Bronchial smooth muscle cell (primary cell): ENCODE results near the gene CD40. TPM values are rescaled to one million over a fixed set of nuclear protein-coding genes. Genes with fewer than 3 reads are reported as not detected.

Source experiments
- total RNA-seq: library from RNA; depleted of rRNA; stranded (reverse); fragments of >200 nt; gene quantifications from 2 replicates; pipeline ENCODE4 v1.2.1, GENCODE V29; 2014

The CD40 gene
- total RNA-seq, result 0.52 and 0.95 TPM in 2 replicates

DNA sequence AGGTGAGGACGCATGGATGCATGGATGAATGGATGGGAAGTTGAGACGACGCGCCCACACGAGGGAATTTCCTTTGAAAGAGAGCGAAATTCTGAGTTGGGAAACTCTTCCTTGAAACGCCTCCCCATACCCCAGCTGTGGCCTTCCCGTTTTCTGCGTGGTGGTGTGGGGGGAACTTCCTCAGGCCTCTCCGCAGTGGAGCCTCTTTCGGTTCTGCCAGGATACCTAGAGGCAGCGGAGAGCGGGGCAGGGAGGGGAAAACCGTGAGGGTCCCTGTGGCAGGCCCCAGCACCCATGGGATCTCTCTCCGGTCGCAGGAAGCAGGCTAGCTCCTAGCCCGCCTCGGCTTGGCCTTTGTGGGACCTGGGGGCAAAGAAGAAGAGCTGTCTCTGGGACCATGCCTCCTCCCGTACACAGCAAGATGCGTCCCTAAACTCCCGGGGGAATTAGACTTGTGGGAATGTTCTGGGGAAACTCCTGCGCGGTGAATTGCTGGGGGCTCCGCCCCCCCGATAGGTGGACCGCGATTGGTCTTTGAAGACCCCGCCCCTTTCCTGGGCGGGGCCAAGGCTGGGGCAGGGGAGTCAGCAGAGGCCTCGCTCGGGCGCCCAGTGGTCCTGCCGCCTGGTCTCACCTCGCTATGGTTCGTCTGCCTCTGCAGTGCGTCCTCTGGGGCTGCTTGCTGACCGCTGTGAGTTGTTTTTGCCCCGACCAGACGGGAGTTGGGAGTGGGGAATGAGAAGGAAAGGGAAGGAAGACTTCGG lies at the start of gene CD40:
TSS of gene CD40 (plus strand) at position 611 of the 764 bp plus-strand sequence. CDS start at position 641, 30 bp downstream.

DNA sequence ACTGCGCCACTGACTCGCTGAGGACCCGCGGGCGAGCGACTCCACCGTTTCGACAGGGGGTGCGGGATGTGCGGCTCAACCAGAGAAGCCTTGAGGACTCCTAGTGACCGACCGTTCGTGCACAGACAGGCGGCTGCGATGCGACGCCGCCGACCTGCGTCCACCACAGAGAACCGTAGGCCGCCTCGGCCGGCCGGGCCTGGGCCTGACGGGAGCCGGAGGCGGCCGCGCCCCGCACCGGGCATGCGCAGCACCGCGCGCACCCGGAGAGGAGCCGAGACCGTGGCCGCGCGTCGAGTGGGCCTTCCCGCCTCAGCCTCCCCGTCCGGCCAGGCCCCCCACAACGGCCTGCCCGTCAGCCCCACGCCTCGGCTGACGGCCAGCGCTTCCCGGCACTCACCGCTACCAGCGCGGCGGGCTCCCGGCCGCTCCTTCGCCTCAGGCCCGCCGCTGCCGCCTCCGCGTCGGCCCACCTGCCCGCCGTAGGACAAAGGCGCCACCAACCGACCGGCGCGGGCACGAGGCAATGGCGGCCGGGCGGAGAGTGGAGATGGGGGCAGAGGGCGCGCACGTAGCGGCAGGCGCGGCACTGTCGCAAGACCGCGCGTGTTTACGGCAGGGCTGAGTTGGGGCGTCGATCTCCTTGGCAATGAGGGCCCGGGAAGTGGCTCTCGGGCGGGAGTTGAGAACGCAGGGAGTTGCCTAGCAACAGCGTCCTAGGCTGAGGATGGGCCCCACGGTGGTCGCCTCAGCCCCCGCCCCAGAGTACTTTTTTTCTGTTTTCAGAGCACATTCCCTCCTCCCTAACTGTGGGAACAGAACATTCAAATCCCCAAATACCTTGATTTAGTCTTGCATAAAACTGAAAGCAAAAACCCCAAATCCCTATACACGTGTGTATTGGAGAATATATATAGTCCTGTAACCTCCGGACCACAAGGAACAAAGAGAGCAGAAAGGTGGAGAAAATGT lies 28.4 kb upstream of the CD40 start, which contains the start of gene NCOA5:
TSS of gene NCOA5 (minus strand) at position 546 of the 972 bp plus-strand sequence. CDS start 10,538 bp downstream, outside the sequence.

Other genes with a start within 250 kb of the CD40 start
- gene ZSWIM1, start 237.1 kb upstream of the CD40 start, total RNA-seq, result 3.0 and 3.7 TPM in 2 replicates
- 1.4 and 2.0 TPM in 2 replicates for gene SPATA25, start 230.7 kb upstream of the CD40 start, total RNA-seq
- gene NEURL2, start 227.1 kb upstream of the CD40 start, total RNA-seq, result 4.7 and 6.8 TPM in 2 replicates
- gene CTSA, start 227.0 kb upstream of the CD40 start, total RNA-seq, result 134 and 234 TPM in 2 replicates
- gene PLTP, start 206.2 kb upstream of the CD40 start, total RNA-seq, result 27.0 and 67.7 TPM in 2 replicates
- 6.1 and 6.6 TPM in 2 replicates for gene PCIF1, start 183.6 kb upstream of the CD40 start, total RNA-seq
- gene ZNF335, start 146.1 kb upstream of the CD40 start, total RNA-seq, result 9.1 and 14.1 TPM in 2 replicates
- not detected in 2 replicates for gene MMP9, start 109.4 kb upstream of the CD40 start, total RNA-seq
- gene SLC12A5, start 89.1 kb upstream of the CD40 start, total RNA-seq, result under 0.01 TPM in 2 replicates
- 5.4 and 7.2 TPM in 2 replicates for gene NCOA5, start 28.4 kb upstream of the CD40 start, total RNA-seq
- not detected in 2 replicates for gene CDH22, start 190.2 kb downstream of the CD40 start, total RNA-seq